ENCODE results near the gene PEAK1. TPM values are rescaled to one million over a fixed set of nuclear protein-coding genes. Genes with fewer than 3 reads are reported as not detected.

Gene PEAK1
- total RNA-seq, 1 donor from 2014 or later: 34.2 TPM

- ChIA-PET POLR2A (no interaction called here), CTCF (no interaction called here)
- no peak for ATAC-seq (ENCODE audit: low read depth)
- Mint-ChIP-seq H3K36me3 (ENCODE audit: low read depth) (no peaks in the 10 kb centered on the region), H3K4me3 (no peak overlapping the region), H3K27me3 (no peaks in the 10 kb centered on the region), H3K27ac (no peak overlapping the region), H3K4me1 (peaks cover 12% of the 10 kb centered on the region), H3K9me3 (no peaks in the 10 kb centered on the region)
- TF ChIP-seq CTCF (IDR thresholded peaks at IDR 0.05): no peak
- intact Hi-C loops (cut with micrococcal nuclease): loop anchor here (10.0 kb wide), 1 partner anchor 1069 kb away; the partner anchor contains the start of gene IDH3A
- DNase-seq: no peak
Observed at GRCh38 chr15:77075528-77075927, 344.4 kb downstream of the PEAK1 start.

DNA sequence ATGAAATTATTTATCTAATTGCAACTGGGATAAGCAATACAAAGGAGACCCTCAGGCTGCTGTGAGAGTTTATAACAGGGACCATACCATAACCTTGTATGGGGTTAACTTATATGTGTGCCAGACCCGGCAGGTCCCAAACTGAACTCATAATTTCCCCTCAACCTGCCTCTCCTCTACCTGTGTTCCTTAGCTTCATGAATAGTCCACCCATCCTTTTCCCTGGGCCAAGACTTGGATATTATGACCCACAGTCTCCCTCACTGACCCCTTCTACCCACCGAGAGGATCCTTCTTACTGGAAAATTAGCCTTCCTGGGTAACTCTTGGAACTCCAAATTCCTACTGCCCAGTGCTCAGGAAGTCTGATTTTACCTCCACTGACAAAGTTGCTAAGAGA lies 345.6 kb downstream of the PEAK1 start:
- POLR2A ChIA-PET: no interaction called here
- no peak for TF ChIP-seq CTCF (IDR thresholded peaks at IDR 0.05)
- H3K4me3 Mint-ChIP-seq: no peak overlapping the region
- no peaks in the 10 kb centered on the region for H3K9me3 Mint-ChIP-seq
- DNase-seq (no peak), ATAC-seq (ENCODE audit: low read depth) (no peak)
- H3K4me1 Mint-ChIP-seq: peaks cover 19% of the 10 kb centered on the region
- intact Hi-C loops (cut with micrococcal nuclease): loop anchor here (5.0 to 10.0 kb wide), 2 partner anchors 142 to 1070 kb away; partner anchors contain the start of genes IDH3A and RCN2
- H3K27me3 Mint-ChIP-seq: no peaks in the 10 kb centered on the region
- peaks cover 6% of the 10 kb centered on the region for H3K36me3 Mint-ChIP-seq (ENCODE audit: low read depth)
- CTCF ChIA-PET: no interaction called here
- H3K27ac Mint-ChIP-seq: peak overlapping the region; percentile 2

GRCh38 chr15:77071305-77072223 lies 348.3 kb downstream of the PEAK1 start:
- Mint-ChIP-seq H3K4me3 (peak overlapping the region; percentile 81), H3K27ac (peak overlapping the region; percentile 81), H3K4me1 (peaks cover 45% of the 10 kb centered on the region), H3K27me3 (no peaks in the 10 kb centered on the region), H3K9me3 (no peaks in the 10 kb centered on the region), H3K36me3 (ENCODE audit: low read depth) (peaks cover 14% of the 10 kb centered on the region)
- POLR2A ChIA-PET: interaction anchor here (0.6 to 1.2 kb wide), 11 partner anchors 9 to 209 kb away, joined by 3 to 9 read pairs (median 4); partner anchors contain the start of gene PSTPIP1
- ATAC-seq (ENCODE audit: low read depth): no peak
- no peak for TF ChIP-seq CTCF (IDR thresholded peaks at IDR 0.05)
- DNase-seq: no peak
- intact Hi-C loops (cut with micrococcal nuclease): loop anchor here (1.0 to 10.0 kb wide), 4 partner anchors 12 to 1073 kb away; partner anchors contain the start of genes HMG20A, IDH3A, PEAK1 and RCN2
- CTCF ChIA-PET: interaction anchor here (0.8 kb wide), 1 partner anchor 36 kb away, joined by 3 read pairs; no protein-coding TSS in a partner anchor

DNA sequence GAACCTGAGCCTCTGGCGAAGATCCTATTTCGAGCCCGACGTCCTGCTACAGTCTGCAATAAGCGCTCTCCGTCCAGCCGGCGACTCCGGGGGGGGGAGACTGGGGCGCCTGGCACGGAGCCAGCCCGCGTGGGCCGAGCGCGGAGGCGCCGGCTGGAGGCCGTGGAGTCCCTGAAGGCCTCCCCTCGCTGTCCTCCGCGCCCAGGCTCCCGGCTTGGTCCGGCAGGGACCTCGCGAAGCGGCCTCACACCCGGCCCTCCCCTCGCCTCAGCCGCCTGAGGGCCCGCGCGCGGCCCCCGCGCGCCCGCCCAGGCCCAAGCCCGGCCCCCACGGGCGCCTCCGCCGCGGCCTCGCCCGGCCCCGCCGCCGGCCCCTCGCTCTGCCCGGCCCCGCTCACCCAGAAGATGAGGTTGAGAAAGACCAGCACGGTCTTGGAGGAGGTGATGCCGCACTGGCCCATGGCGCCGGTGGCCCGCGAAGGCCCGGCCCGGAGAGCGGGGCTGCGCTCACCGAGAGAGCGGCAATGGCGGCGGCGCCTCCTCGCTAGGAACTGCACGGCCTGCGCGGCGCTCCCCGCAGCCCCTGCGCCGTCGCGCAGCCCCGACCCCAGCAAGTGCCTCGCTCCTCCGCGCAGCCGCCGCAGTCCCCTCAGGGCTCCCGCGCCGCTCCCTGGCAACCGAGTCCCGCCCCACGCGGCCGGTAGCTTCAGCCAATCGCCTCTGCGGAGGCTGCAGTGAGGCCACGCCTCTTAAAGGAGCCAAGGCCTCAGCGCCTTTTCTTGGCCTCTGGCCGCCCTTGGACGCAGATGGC lies 349.2 kb downstream of the PEAK1 start, which contains the start of gene TSPAN3:
TSPAN3 (minus strand) TSS at position 615 of the 810 bp plus-strand sequence; CDS start at position 460, 155 bp downstream.
- ChIA-PET POLR2A (interaction anchor here (0.6 to 1.2 kb wide), 11 partner anchors 10 to 210 kb away, joined by 3 to 9 read pairs (median 4); partner anchors contain the start of gene PSTPIP1), CTCF (interaction anchor here (0.8 kb wide), 1 partner anchor 37 kb away, joined by 3 read pairs; no protein-coding TSS in a partner anchor)
- Mint-ChIP-seq H3K4me1 (peaks cover 50% of the 10 kb centered on the region), H3K27ac (peak within 1 kb of the TSS; percentile 81), H3K9me3 (no peaks in the 10 kb centered on the region), H3K27me3 (no peaks in the 10 kb centered on the region), H3K4me3 (peak within 1 kb of the TSS; percentile 89), H3K36me3 (ENCODE audit: low read depth) (peaks cover 14% of the 10 kb centered on the region)
- intact Hi-C loops (cut with micrococcal nuclease): loop anchor here (1.0 to 10.0 kb wide), 4 partner anchors 13 to 1074 kb away; partner anchors contain the start of genes HMG20A, IDH3A, PEAK1 and RCN2
- ATAC-seq (ENCODE audit: low read depth) (peak; percentile 95), DNase-seq (peak; percentile 95)
- no peak for TF ChIP-seq CTCF (IDR thresholded peaks at IDR 0.05)
